ENCODE data around the gene CPA4. TPM values are rescaled to one million over a fixed set of nuclear protein-coding genes. Genes with fewer than 3 reads are reported as not detected.

The CPA4 gene
- total RNA-seq, 4 donors from 2014 or later = not detected

GRCh38 chr7:130266961-130267321, 26.0 kb upstream of the CPA4 start:
- no peak for DNase-seq
- Histone ChIP-seq H3K27me3 (no peaks in the 10 kb centered on the region), H3K4me3 (replicated peaks in 1 of 3) (no peak overlapping the region), H3K36me3 (no peaks in the 10 kb centered on the region), H3K9me3 (no peaks in the 10 kb centered on the region), H3K27ac (no peak overlapping the region), H3K4me1 (no peaks in the 10 kb centered on the region)
- TF ChIP-seq POLR2A (IDR thresholded peaks at IDR 0.05) = no peak
- TF ChIP-seq CTCF (IDR thresholded peaks at IDR 0.05) = no peak
- WGBS, 2 donors = 88 to 96% methylated on average over 1 of the region's 1 CpG
- intact Hi-C loops (cut with DNase I) = no loop called here

GRCh38 chr7:130268463-130269317, 24.3 kb upstream of the CPA4 start:
- TF ChIP-seq POLR2A (IDR thresholded peaks at IDR 0.05) = no peak
- TF ChIP-seq CTCF (IDR thresholded peaks at IDR 0.05) = no peak
- WGBS, 2 donors = 85 to 88% methylated on average over 6 of the region's 6 CpGs
- H3K4me1 ChIP-seq = peaks cover 0 to 6% of the 10 kb centered on the region in 2 donors
- H3K27ac ChIP-seq = no peak overlapping the region
- H3K27me3 ChIP-seq = no peaks in the 10 kb centered on the region
- intact Hi-C loops (cut with DNase I) = no loop called here
- DNase-seq = no peak
- no peaks in the 10 kb centered on the region for H3K36me3 ChIP-seq
- no peaks in the 10 kb centered on the region for H3K9me3 ChIP-seq
- H3K4me3 ChIP-seq (replicated peaks in 1 of 3) = no peak overlapping the region

- intact Hi-C loops (cut with DNase I) = no loop called here
- H3K27ac ChIP-seq = no peak overlapping the region
Observed at GRCh38 chr7:130269318-130269694, 23.7 kb upstream of the CPA4 start.

GRCh38 chr7:130270947-130271800, 21.8 kb upstream of the CPA4 start:
- no peaks in the 10 kb centered on the region for H3K36me3 ChIP-seq
- WGBS, 2 donors = 90 to 92% methylated on average over 12 of the region's 12 CpGs
- H3K27me3 ChIP-seq = no peaks in the 10 kb centered on the region
- no peak overlapping the region for H3K4me3 ChIP-seq (replicated peaks in 1 of 3)
- H3K27ac ChIP-seq = no peak overlapping the region
- no peak for TF ChIP-seq POLR2A (IDR thresholded peaks at IDR 0.05)
- TF ChIP-seq CTCF (IDR thresholded peaks at IDR 0.05) = no peak
- DNase-seq = no peak
- peaks cover 0 to 6% of the 10 kb centered on the region in 2 donors for H3K4me1 ChIP-seq
- no peaks in the 10 kb centered on the region for H3K9me3 ChIP-seq
- intact Hi-C loops (cut with DNase I) = loop anchor here (10.0 kb wide), 1 partner anchor 214 kb away; no protein-coding TSS in a partner anchor

More at GRCh38 chr7:130269318-130269694, 23.7 kb upstream of the CPA4 start:
- Histone ChIP-seq H3K36me3 (no peaks in the 10 kb centered on the region), H3K9me3 (no peaks in the 10 kb centered on the region), H3K4me1 (peaks cover 0 to 6% of the 10 kb centered on the region in 2 donors), H3K27me3 (no peaks in the 10 kb centered on the region), H3K4me3 (replicated peaks in 1 of 3) (no peak overlapping the region)
- WGBS, 2 donors = 83 to 89% methylated on average over 1 of the region's 1 CpG
- no peak for DNase-seq
- no peak for TF ChIP-seq CTCF (IDR thresholded peaks at IDR 0.05)
- no peak for TF ChIP-seq POLR2A (IDR thresholded peaks at IDR 0.05)
